CD4-positive, alpha-beta T cell treated with Interleukin-4 for 1 hour (primary cell): ENCODE data around the gene CRTC3.
"Not testable (repeated sequence)": the region's sequence is repeated elsewhere in the genome, so short reads cannot be mapped to it uniquely, and the experiment has no call there.

Source experiments
- DNase-seq, 2 donors: peaks; one replicate each; pipeline ENCODE4 v3.0.0-alpha.2; 2020 to 2022

CRTC3 gene

GRCh38 chr15:90633360-90633759 is 103.6 kb downstream of the CRTC3 start:
- no peak for DNase-seq

- DNase-seq, result not testable (repeated sequence)
These were observed 107.3 kb downstream of the CRTC3 start for GRCh38 chr15:90636993-90637392.

- DNase-seq, result no peak
These were observed 108.0 kb downstream of the CRTC3 start for GRCh38 chr15:90637693-90638092.

- DNase-seq, result no peak
These were observed 108.5 kb downstream of the CRTC3 start for GRCh38 chr15:90638201-90638691.

- DNase-seq, result no peak
These were observed 109.2 kb downstream of the CRTC3 start for GRCh38 chr15:90638963-90639362.

GRCh38 chr15:90640862-90641261 is 111.1 kb downstream of the CRTC3 start:
- no peak for DNase-seq

GRCh38 chr15:90641581-90642463 is 112.1 kb downstream of the CRTC3 start:
- DNase-seq, result no peak

GRCh38 chr15:90642464-90643300 is 113.0 kb downstream of the CRTC3 start:
- no peak for DNase-seq

GRCh38 chr15:90643301-90643632 is 113.5 kb downstream of the CRTC3 start:
- no peak for DNase-seq

GRCh38 chr15:90644526-90644925 is 114.8 kb downstream of the CRTC3 start:
- DNase-seq, result no peak

- DNase-seq, result no peak
These were observed 115.4 kb downstream of the CRTC3 start for GRCh38 chr15:90644952-90645725.

GRCh38 chr15:90645873-90646575 is 116.3 kb downstream of the CRTC3 start:
- no peak for DNase-seq

- DNase-seq, result no peak
These were observed 117.1 kb downstream of the CRTC3 start for GRCh38 chr15:90646662-90647305.

- no peak for DNase-seq
These were observed 117.6 kb downstream of the CRTC3 start for GRCh38 chr15:90647326-90647725.

GRCh38 chr15:90648137-90649070 is 118.7 kb downstream of the CRTC3 start:
- DNase-seq, result peak; percentile 75 to 77

GRCh38 chr15:90650117-90650955 is 120.6 kb downstream of the CRTC3 start:
- no peak for DNase-seq

- no peak for DNase-seq
These were observed 121.4 kb downstream of the CRTC3 start for GRCh38 chr15:90650956-90651689.

GRCh38 chr15:90654233-90655136 is 124.8 kb downstream of the CRTC3 start:
- DNase-seq, result peak in 1 of 2 donors; percentile 32
